A549 (cell line): ENCODE data around the gene ATP5F1D. TPM values are rescaled to one million over a fixed set of nuclear protein-coding genes. Genes with fewer than 3 reads are reported as not detected.
A peak's percentile ranks its signal among the peaks of the same experiment; 100 is the strongest.

Experiments
- ATAC-seq, 2 experiments: fragments of 200-7000 bp in 1 of 2; fragments of >200 bp in 1 of 2; cut with Nextera tagmentation in 1 of 2; cut with Tn5 transposase in 1 of 2; 3 replicates each; pipeline versions ENCODE4 v1.8.0 to v1.9.1; 2018 to 2020; ENCODE audit warnings: mild to moderate bottlenecking in 1 of 2, moderate library complexity in 1 of 2
- CTCF ChIA-PET: fragments of 300-600 bp; sonication (Branson Sonifier 250); formaldehyde crosslinking; extraction: SDS; loops from one replicate; lab custom pipeline; 2021; ENCODE audit warnings: antibody characterized with exemption, inconsistent platforms; lab: Yijun Ruan, JAX
- POLR2A ChIA-PET: fragments of 350-600 bp; formaldehyde crosslinking; extraction: SDS; loops from one replicate; lab custom pipeline; 2021; ENCODE audit warnings: antibody characterized with exemption, inconsistent platforms; lab: Yijun Ruan, JAX
- DNase-seq, 2 experiments: peaks; one replicate each; pipeline versions ENCODE4 v3.0.0 to v3.0.0-alpha.2; 2011 to 2016; ENCODE audit warnings: low read depth in 1 of 2, low spot score in 1 of 2
- FAIRE-seq: peaks from 2 replicates; lab custom pipeline; 2011; peaks lifted over from hg19 to GRCh38; lab: Jason Lieb, UNC
- H3K27ac ChIP-seq, 2 experiments: fragments of >200 bp; sonication (Bioruptor Twin); formaldehyde crosslinking; 3 replicates each; pipeline ENCODE4 v1.5.1; 2016 to 2017
- H3K4me1 ChIP-seq: fragments of >200 bp; sonication (Bioruptor Twin); formaldehyde crosslinking; 3 replicates; pipeline ENCODE4 v1.6.1; 2016
- H3K4me2 ChIP-seq: fragments of >200 bp; sonication (Bioruptor Twin); formaldehyde crosslinking; 3 replicates; pipeline ENCODE4 v1.6.1; 2016
- H3K4me3 ChIP-seq: fragments of >200 bp; sonication (Bioruptor Twin); formaldehyde crosslinking; 3 replicates; pipeline ENCODE4 v1.5.1; 2016
- H3K9me3 ChIP-seq: fragments of >200 bp; sonication (Bioruptor Twin); formaldehyde crosslinking; 3 replicates; pipeline ENCODE4 v1.6.1; 2016
- CBX2 ChIP-seq: fragments of 200-600 bp; sonication (generic); IDR thresholded peaks from 2 replicates; pipeline ENCODE4 v1.6.1; 2016; ENCODE audit warnings: low read depth, mild to moderate bottlenecking, borderline replicate concordance
- CBX8 ChIP-seq: fragments of 200-600 bp; sonication (generic); IDR thresholded peaks from 2 replicates; pipeline ENCODE4 v1.6.1; 2016
- CHD2 ChIP-seq: fragments of 150-350 bp; IDR thresholded peaks from 2 replicates; pipeline ENCODE4 v1.6.1; 2014; ENCODE audit warnings: low read length; ENCODE audit not compliant: partially characterized antibody
- CHD4 ChIP-seq: fragments of 200-600 bp; sonication (generic); IDR thresholded peaks from 2 replicates; pipeline ENCODE4 v1.6.1; 2016; ENCODE audit warnings: antibody characterized with exemption, mild to moderate bottlenecking, borderline replicate concordance
- ESRRA ChIP-seq: fragments of 150-350 bp; IDR thresholded peaks from 2 replicates; pipeline ENCODE4 v1.6.1; 2014; ENCODE audit warnings: mild to moderate bottlenecking, low read length, borderline replicate concordance
- FOSL2 ChIP-seq, 2 experiments: fragments of 450-650 bp in 1 of 2; fragments of >200 bp in 1 of 2; sonication (Bioruptor Twin) in 1 of 2; formaldehyde crosslinking; IDR thresholded peaks; 2 replicates each; pipeline versions ENCODE4 v1.5.0 to v1.6.1; 2016 to 2020; ENCODE audit warnings: mild to moderate bottlenecking in 1 of 2, moderate library complexity in 1 of 2
- GATA3 ChIP-seq: IDR thresholded peaks from 2 replicates; pipeline ENCODE4 v1.6.1; 2012; ENCODE audit warnings: borderline replicate concordance
- HDAC2 ChIP-seq: fragments of 200-600 bp; sonication (generic); IDR thresholded peaks from 2 replicates; pipeline ENCODE4 v1.6.1; 2016
- JUN ChIP-seq, 2 experiments: fragments of >200 bp; sonication (Bioruptor Twin); formaldehyde crosslinking; IDR thresholded peaks; 2 replicates in 1 of 2; 3 replicates in 1 of 2; pipeline ENCODE4 v1.6.1; 2016 to 2017
- JUNB ChIP-seq: fragments of >200 bp; sonication (Bioruptor Twin); formaldehyde crosslinking; IDR thresholded peaks from 2 replicates; pipeline ENCODE4 v1.6.1; 2016
- MAFK ChIP-seq: fragments of 450-650 bp; IDR thresholded peaks from 2 replicates; pipeline ENCODE4 v1.6.1; 2014; ENCODE audit not compliant: partially characterized antibody
- MAZ ChIP-seq: fragments of 150-350 bp; IDR thresholded peaks from 2 replicates; pipeline ENCODE4 v1.6.1; 2014; ENCODE audit warnings: antibody characterized with exemption, low read depth, low read length, borderline replicate concordance
- NFE2L2 ChIP-seq: fragments of 150-350 bp; conservative IDR thresholded peaks from 2 replicates; pipeline ENCODE4 v1.6.1; 2014; ENCODE audit warnings: low read length
- NPAS2 ChIP-seq: fragments of 250-450 bp; sonication (Bioruptor Pico); IDR thresholded peaks from 2 replicates; pipeline ENCODE4 v1.8.0; 2022; ENCODE audit warnings: mild to moderate bottlenecking, moderate library complexity, borderline replicate concordance
- NR3C1 ChIP-seq: fragments of >200 bp; sonication (Bioruptor Twin); formaldehyde crosslinking; IDR thresholded peaks from 3 replicates; pipeline ENCODE4 v1.6.1; 2017
- PHF8 ChIP-seq: fragments of 200-600 bp; sonication (generic); IDR thresholded peaks from 2 replicates; pipeline ENCODE4 v1.6.1; 2016; ENCODE audit warnings: low read depth, mild to moderate bottlenecking, antibody characterized with exemption, moderate library complexity, borderline replicate concordance
- POLR2AphosphoS2 ChIP-seq: conservative IDR thresholded peaks from 2 replicates; pipeline ENCODE4 v1.6.1; 2012; ENCODE audit warnings: low read length, improper control_type of control experiment, inconsistent platforms
- RARB ChIP-seq: fragments of 250-450 bp; sonication (Bioruptor Pico); IDR thresholded peaks from 2 replicates; pipeline ENCODE4 v1.8.0; 2021; ENCODE audit warnings: mild to moderate bottlenecking, moderate library complexity
- RCOR1 ChIP-seq: fragments of 150-350 bp; IDR thresholded peaks from 2 replicates; pipeline ENCODE4 v1.6.1; 2014; ENCODE audit warnings: antibody characterized with exemption, low read length, low read depth
- RNF2 ChIP-seq: fragments of 200-600 bp; sonication (generic); IDR thresholded peaks from 2 replicates; pipeline ENCODE4 v1.6.1; 2016; ENCODE audit warnings: low read depth, mild to moderate bottlenecking, antibody characterized with exemption, moderate library complexity, borderline replicate concordance
- SMC3 ChIP-seq: fragments of >200 bp; sonication (Bioruptor Twin); formaldehyde crosslinking; IDR thresholded peaks from 3 replicates; pipeline ENCODE4 v1.6.1; 2018; ENCODE audit warnings: inconsistent platforms
- TP53 ChIP-seq: fragments of 250-450 bp; sonication (Bioruptor Pico); IDR thresholded peaks from 2 replicates; pipeline ENCODE4 v1.5.0; 2021; ENCODE audit warnings: mild to moderate bottlenecking, moderate library complexity
- ZFP36 ChIP-seq: fragments of 450-650 bp; IDR thresholded peaks from 2 replicates; pipeline ENCODE4 v1.6.1; 2014; ENCODE audit warnings: borderline replicate concordance; ENCODE audit not compliant: partially characterized antibody
- ZNF302 ChIP-seq: fragments of 250-450 bp; sonication (Bioruptor Pico); IDR thresholded peaks from 2 replicates; pipeline ENCODE4 v1.9.0; 2021; ENCODE audit warnings: inconsistent platforms, mild to moderate bottlenecking, moderate library complexity
- WGBS: methylation state at CpG from one replicate; pipeline ENCODE4 v1.1.6; 2017; ENCODE audit errors: missing lambda C conversion rate; 5-methylcytosine and 5-hydroxymethylcytosine counted together
- polyA plus RNA-seq, 4 experiments: library from polyadenylated mRNA; depleted of rRNA in 3 of 4; stranded (reverse); fragments of >200 nt; fragmentation: RNase III in 1 of 4; extraction: RNeasy Plus Mini Kit Qiagen cat#74134 plus additional on column Dnase treatment in 1 of 4; gene quantifications; 2 replicates in 3 of 4; 3 replicates in 1 of 4; pipeline ENCODE4 v1.2.3, GENCODE V29; 2011 to 2017
- TF ChIP-seq, protein P1 (sequence below): fragments of 250-450 bp; sonication (Bioruptor Pico); IDR thresholded peaks from 2 replicates; pipeline ENCODE4 v1.5.0; 2021; ENCODE audit warnings: mild to moderate bottlenecking, moderate library complexity, borderline replicate concordance
- TF ChIP-seq, protein P2 (sequence below): fragments of >200 bp; sonication (Bioruptor Twin); formaldehyde crosslinking; IDR thresholded peaks from 3 replicates; pipeline ENCODE4 v1.5.1; 2016
- TF ChIP-seq, protein P3 (sequence below): fragments of 250-450 bp; sonication (Bioruptor Pico); IDR thresholded peaks from 2 replicates; pipeline ENCODE4 v1.5.0; 2020; ENCODE audit warnings: low read depth, mild to moderate bottlenecking, moderate library complexity
- TF ChIP-seq, protein P4 (sequence below): IDR thresholded peaks from 2 replicates; pipeline ENCODE4 v1.6.1; 2012
- TF ChIP-seq, protein P5 (sequence below): fragments of 150-350 bp; IDR thresholded peaks from 2 replicates; pipeline ENCODE4 v1.6.1; 2014; ENCODE audit warnings: low read depth, mild to moderate bottlenecking, low read length

Gene ATP5F1D
- polyA plus RNA-seq, 2 of the 4 experiments (the other 2 are of a cell fraction): 28.7 to 96.9 TPM

DNA sequence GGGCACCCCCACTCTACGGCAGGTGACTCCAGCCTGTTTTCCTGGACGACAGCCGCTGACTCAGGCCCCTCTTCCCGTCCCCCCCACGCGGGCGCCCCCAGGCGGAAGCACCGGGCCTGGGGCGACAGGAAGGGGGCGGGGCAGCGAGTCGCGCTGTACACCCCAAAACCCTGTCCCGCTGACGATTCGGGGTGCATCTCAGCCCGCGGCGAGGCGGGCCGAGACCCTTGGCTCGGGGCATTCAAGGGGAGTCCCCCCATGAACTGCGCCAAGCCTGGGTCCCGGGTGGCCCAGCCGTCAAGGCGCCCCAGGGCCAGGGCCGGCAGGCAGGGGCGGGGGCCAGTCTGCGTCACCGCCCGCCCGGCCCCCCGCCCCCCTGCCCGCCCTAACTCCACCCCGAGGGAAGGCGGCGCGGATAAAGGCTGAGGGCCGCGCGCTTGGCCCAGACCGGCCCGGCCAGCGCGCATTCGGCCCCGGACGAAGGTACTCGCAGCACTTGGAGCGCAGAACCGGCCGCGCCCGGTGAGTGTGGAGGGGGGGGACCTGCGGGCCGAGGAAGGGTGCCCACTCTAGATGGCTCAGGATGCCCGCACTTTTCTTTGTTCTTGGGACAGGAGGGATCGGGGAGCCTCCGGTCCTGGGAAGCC lies 6.7 kb downstream of the ATP5F1D start, which contains the start of gene MIDN (continued):
- TF ChIP-seq, protein P1, sequence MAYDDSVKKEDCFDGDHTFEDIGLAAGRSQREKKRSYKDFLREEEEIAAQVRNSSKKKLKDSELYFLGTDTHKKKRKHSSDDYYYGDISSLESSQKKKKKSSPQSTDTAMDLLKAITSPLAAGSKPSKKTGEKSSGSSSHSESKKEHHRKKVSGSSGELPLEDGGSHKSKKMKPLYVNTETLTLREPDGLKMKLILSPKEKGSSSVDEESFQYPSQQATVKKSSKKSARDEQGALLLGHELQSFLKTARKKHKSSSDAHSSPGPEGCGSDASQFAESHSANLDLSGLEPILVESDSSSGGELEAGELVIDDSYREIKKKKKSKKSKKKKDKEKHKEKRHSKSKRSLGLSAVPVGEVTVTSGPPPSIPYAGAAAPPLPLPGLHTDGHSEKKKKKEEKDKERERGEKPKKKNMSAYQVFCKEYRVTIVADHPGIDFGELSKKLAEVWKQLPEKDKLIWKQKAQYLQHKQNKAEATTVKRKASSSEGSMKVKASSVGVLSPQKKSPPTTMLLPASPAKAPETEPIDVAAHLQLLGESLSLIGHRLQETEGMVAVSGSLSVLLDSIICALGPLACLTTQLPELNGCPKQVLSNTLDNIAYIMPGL: no peak
- no peak for TF ChIP-seq ESRRA
- no peak for TF ChIP-seq CHD2
- TF ChIP-seq MAFK: peak; percentile 27
- TF ChIP-seq CBX8: no peak
- TF ChIP-seq, protein P2, sequence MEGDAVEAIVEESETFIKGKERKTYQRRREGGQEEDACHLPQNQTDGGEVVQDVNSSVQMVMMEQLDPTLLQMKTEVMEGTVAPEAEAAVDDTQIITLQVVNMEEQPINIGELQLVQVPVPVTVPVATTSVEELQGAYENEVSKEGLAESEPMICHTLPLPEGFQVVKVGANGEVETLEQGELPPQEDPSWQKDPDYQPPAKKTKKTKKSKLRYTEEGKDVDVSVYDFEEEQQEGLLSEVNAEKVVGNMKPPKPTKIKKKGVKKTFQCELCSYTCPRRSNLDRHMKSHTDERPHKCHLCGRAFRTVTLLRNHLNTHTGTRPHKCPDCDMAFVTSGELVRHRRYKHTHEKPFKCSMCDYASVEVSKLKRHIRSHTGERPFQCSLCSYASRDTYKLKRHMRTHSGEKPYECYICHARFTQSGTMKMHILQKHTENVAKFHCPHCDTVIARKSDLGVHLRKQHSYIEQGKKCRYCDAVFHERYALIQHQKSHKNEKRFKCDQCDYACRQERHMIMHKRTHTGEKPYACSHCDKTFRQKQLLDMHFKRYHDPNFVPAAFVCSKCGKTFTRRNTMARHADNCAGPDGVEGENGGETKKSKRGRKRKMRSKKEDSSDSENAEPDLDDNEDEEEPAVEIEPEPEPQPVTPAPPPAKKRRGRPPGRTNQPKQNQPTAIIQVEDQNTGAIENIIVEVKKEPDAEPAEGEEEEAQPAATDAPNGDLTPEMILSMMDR: peak; percentile 35; the same call in 1 of the 3 replicates
- TF ChIP-seq, protein P3, sequence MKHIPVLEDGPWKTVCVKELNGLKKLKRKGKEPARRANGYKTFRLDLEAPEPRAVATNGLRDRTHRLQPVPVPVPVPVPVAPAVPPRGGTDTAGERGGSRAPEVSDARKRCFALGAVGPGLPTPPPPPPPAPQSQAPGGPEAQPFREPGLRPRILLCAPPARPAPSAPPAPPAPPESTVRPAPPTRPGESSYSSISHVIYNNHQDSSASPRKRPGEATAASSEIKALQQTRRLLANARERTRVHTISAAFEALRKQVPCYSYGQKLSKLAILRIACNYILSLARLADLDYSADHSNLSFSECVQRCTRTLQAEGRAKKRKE: no peak
- TF ChIP-seq RNF2: no peak
- TF ChIP-seq RCOR1: no peak
- TF ChIP-seq TP53 (CRISPR knock-in tag): no peak
- TF ChIP-seq GATA3: peak; percentile 10; the same call in 1 of the 2 replicates

DNA sequence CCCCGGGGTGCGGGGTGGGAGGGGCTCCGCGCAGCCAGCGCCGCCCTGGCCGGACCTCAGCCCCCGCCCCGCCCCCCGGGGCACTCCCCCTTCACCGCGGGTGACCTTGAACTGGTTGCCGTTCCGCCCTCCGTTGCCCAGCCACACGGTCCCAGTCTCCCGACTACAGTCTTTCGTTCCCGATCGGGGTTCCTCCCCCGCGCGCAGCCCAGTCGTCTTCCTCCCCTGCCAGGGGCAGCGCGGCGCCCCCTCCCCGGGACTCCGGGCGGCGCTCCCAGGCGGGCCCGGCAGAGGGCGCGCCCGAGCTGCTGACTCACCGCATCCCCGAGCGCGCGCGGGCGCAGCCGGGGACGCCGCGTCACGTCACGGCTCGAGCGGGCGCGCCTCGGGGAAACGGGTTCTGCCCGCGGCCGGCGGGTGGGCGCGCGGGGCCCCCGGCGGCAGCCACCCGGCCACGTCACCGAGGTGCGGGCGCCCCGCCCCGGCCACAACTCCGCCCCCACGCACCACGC lies 7.3 kb downstream of the ATP5F1D start:
- DNase-seq (peak in 1 of 2 experiments; percentile 84), FAIRE-seq (no peak), ATAC-seq (peak; percentile 6 to 8)
- H3K9me3 ChIP-seq: no peaks in the 10 kb centered on the region
- CTCF ChIA-PET: interaction anchor here (1.0 kb wide), 1 partner anchor 18 kb away, joined by 8 read pairs; no protein-coding TSS in a partner anchor
- H3K4me1 ChIP-seq: peaks cover 40% of the 10 kb centered on the region
- H3K27ac ChIP-seq: peak overlapping the region; percentile 93 to 100
- POLR2A ChIA-PET: interaction anchor here (1.0 kb wide), 2 partner anchors 17 to 20 kb away, joined by 4 to 14 read pairs; no protein-coding TSS in a partner anchor
- H3K4me3 ChIP-seq: peak overlapping the region; percentile 97
- H3K4me2 ChIP-seq: peak overlapping the region; percentile 84
- no CpG with 5 or more reads among the region's 74 CpGs for WGBS
- TF ChIP-seq ZNF302 (CRISPR knock-in tag) (no peak), ZFP36 (no peak), NFE2L2 (no peak), JUN (IDR thresholded peaks at IDR 0.05) (peak; percentile 13 to 14; a peak in 3 of 5 replicates), PHF8 (no peak), POLR2AphosphoS2 (no peak), NR3C1 (no peak), MAFK (no peak), NPAS2 (no peak), JUNB (0 out of 2 replicates have a peak, but pooled peaks have one; percentile 12), SMC3 (peak; percentile 37; the same call in 2 of the 3 replicates), GATA3 (no peak), RNF2 (no peak), MAZ (no peak), CBX2 (no peak), RARB (no peak), FOSL2 (IDR thresholded peaks at IDR 0.05) (peak; percentile 29; the same call in 1 of the 2 replicates), FOSL2 (CRISPR knock-in tag; IDR thresholded peaks at IDR 0.05) (peak; percentile 95), HDAC2 (no peak), CHD4 (no peak)
- TF ChIP-seq, protein P4, sequence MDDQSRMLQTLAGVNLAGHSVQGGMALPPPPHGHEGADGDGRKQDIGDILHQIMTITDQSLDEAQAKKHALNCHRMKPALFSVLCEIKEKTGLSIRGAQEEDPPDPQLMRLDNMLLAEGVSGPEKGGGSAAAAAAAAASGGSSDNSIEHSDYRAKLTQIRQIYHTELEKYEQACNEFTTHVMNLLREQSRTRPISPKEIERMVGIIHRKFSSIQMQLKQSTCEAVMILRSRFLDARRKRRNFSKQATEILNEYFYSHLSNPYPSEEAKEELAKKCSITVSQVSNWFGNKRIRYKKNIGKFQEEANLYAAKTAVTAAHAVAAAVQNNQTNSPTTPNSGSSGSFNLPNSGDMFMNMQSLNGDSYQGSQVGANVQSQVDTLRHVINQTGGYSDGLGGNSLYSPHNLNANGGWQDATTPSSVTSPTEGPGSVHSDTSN: no peak
- TF ChIP-seq, protein P3: 0 out of 2 replicates have a peak, but pooled peaks have one; percentile 4
- TF ChIP-seq, protein P5, sequence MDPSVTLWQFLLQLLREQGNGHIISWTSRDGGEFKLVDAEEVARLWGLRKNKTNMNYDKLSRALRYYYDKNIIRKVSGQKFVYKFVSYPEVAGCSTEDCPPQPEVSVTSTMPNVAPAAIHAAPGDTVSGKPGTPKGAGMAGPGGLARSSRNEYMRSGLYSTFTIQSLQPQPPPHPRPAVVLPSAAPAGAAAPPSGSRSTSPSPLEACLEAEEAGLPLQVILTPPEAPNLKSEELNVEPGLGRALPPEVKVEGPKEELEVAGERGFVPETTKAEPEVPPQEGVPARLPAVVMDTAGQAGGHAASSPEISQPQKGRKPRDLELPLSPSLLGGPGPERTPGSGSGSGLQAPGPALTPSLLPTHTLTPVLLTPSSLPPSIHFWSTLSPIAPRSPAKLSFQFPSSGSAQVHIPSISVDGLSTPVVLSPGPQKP: no peak
